Peyer's patch (tissue), 4 donors: ENCODE results near the gene KIAA1614.

ENCODE experiments used
- CTCF ChIP-seq, 6 experiments: fragments of 450-650 bp in 4 of 6; fragments of 200-600 bp in 2 of 6; sonication (generic) in 1 of 6; IDR thresholded peaks; one replicate each; pipeline ENCODE4 v1.5.1; 2017 to 2019; ENCODE audit warnings: antibody characterized with exemption in 6 of 6, mild to moderate bottlenecking in 3 of 6, moderate library complexity in 1 of 6
- POLR2A ChIP-seq, 2 donors: fragments of 450-650 bp; IDR thresholded peaks; one replicate each; pipeline ENCODE4 v1.5.1; 2017; ENCODE audit warnings: antibody characterized with exemption in 2 of 2, mild to moderate bottlenecking in 2 of 2, moderate library complexity in 2 of 2

- TF ChIP-seq CTCF (IDR thresholded peaks at IDR 0.05) (peak in 4 of 6 experiments; percentile 29 to 55 (median 49)), POLR2A (IDR thresholded peaks at IDR 0.05) (no peak)
Measured at GRCh38 chr1:180881806-180882509, 30.7 kb upstream of the KIAA1614 start.
